Esophagus squamous epithelium (tissue), 4 donors: ENCODE results near the gene ESR1.

Source experiments
- CTCF ChIP-seq, 6 experiments: fragments of 450-650 bp in 4 of 6; fragments of 200-600 bp in 2 of 6; sonication (generic) in 2 of 6; IDR thresholded peaks; one replicate each; pipeline ENCODE4 v1.5.1; 2016 to 2019; ENCODE audit warnings: antibody characterized with exemption in 6 of 6, mild to moderate bottlenecking in 4 of 6, moderate library complexity in 4 of 6
- POLR2A ChIP-seq, 4 donors: fragments of 450-650 bp; IDR thresholded peaks; one replicate each; pipeline ENCODE4 v1.6.1; 2017; ENCODE audit warnings: antibody characterized with exemption in 4 of 4, mild to moderate bottlenecking in 4 of 4, moderate library complexity in 3 of 4

GRCh38 chr6:152176268-152176667 is 368.8 kb downstream of the ESR1 start:
- no peak for TF ChIP-seq CTCF (IDR thresholded peaks at IDR 0.05)
- no peak for TF ChIP-seq POLR2A (IDR thresholded peaks at IDR 0.05)
